GM18526 (cell line): Measurements from ENCODE around the gene GLB1L2.

Source experiments
- POLR2A ChIP-seq: IDR thresholded peaks from 3 replicates; pipeline ENCODE4 v1.6.1; 2011; ENCODE audit not compliant: insufficient read length; ENCODE audit errors: extremely low read depth

Gene GLB1L2

GRCh38 chr11:134382830-134383229, 51.0 kb downstream of the GLB1L2 start:
- TF ChIP-seq POLR2A, result no peak

GRCh38 chr11:134383576-134384221, 51.9 kb downstream of the GLB1L2 start:
- TF ChIP-seq POLR2A, result no peak

- TF ChIP-seq POLR2A, result no peak
Observed at GRCh38 chr11:134384406-134384805, 52.6 kb downstream of the GLB1L2 start.

GRCh38 chr11:134385171-134385570, 53.4 kb downstream of the GLB1L2 start:
- TF ChIP-seq POLR2A, result no peak

GRCh38 chr11:134385774-134386565, 54.2 kb downstream of the GLB1L2 start:
- TF ChIP-seq POLR2A, result no peak

- TF ChIP-seq POLR2A, result no peak
Observed at GRCh38 chr11:134386945-134387344, 55.2 kb downstream of the GLB1L2 start.

- TF ChIP-seq POLR2A, result no peak
Observed at GRCh38 chr11:134387501-134387900, 55.7 kb downstream of the GLB1L2 start.

- TF ChIP-seq POLR2A, result no peak
Observed at GRCh38 chr11:134388590-134388989, 56.8 kb downstream of the GLB1L2 start.

- no peak for TF ChIP-seq POLR2A
Observed at GRCh38 chr11:134389464-134390180, 57.8 kb downstream of the GLB1L2 start.

- no peak for TF ChIP-seq POLR2A
Observed at GRCh38 chr11:134390706-134391569, 59.1 kb downstream of the GLB1L2 start.

GRCh38 chr11:134391656-134392055, 59.9 kb downstream of the GLB1L2 start:
- TF ChIP-seq POLR2A, result no peak

GRCh38 chr11:134392953-134393615, 61.3 kb downstream of the GLB1L2 start:
- no peak for TF ChIP-seq POLR2A

GRCh38 chr11:134393638-134394037, 61.9 kb downstream of the GLB1L2 start:
- TF ChIP-seq POLR2A, result no peak

- no peak for TF ChIP-seq POLR2A
Observed at GRCh38 chr11:134394311-134394710, 62.5 kb downstream of the GLB1L2 start.
